Measurements from ENCODE around the gene DEK.

DNA sequence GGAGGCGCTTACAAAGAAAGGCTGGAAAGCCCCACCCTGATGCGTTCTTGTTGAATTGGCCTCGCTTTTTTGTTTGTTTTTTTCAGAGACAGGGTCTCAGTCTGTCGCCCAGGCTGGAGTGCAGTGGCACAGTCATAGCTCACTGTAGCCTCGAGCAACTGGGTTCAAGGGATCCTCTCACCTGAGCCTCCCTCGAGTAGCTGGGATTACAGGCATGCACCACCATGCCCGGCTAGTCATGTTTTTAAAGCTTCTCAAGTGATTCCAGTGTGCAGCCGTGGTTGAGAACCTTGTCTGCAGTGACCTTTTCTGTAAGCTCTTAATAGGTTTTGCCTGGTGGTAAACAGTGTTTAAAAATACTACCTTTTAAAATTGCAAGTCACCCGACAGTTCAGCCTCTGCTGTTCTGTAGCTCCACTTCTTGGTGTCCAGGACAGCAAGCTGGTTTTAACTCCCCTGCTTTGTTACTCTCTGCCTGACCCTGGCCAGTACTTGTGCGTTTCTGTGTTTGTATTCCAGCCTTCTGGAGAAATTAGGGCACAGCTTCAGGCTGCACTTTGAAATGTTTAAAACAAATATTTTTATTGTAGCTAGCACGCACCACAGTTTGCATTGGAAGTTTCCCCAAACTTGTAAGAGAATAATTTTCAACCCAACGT lies 54.7 kb downstream of the DEK start:
- TF ChIP-seq, protein P1, sequence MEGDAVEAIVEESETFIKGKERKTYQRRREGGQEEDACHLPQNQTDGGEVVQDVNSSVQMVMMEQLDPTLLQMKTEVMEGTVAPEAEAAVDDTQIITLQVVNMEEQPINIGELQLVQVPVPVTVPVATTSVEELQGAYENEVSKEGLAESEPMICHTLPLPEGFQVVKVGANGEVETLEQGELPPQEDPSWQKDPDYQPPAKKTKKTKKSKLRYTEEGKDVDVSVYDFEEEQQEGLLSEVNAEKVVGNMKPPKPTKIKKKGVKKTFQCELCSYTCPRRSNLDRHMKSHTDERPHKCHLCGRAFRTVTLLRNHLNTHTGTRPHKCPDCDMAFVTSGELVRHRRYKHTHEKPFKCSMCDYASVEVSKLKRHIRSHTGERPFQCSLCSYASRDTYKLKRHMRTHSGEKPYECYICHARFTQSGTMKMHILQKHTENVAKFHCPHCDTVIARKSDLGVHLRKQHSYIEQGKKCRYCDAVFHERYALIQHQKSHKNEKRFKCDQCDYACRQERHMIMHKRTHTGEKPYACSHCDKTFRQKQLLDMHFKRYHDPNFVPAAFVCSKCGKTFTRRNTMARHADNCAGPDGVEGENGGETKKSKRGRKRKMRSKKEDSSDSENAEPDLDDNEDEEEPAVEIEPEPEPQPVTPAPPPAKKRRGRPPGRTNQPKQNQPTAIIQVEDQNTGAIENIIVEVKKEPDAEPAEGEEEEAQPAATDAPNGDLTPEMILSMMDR (conservative IDR thresholded peaks at IDR 0.05 in 1 of 2, IDR thresholded peaks at IDR 0.05 in 1 of 2; ENCODE audit: extremely low read depth in 1 of 2, insufficient read depth in 1 of 2, low read depth in 1 of 2, low read length in 2 of 2), result no peak
- TF ChIP-seq EZH2 (IDR thresholded peaks at IDR 0.05; ENCODE audit: borderline replicate concordance, low read length), result no peak
